ENCODE results near the gene COG5.
"Not testable (repeated sequence)": the region's sequence is repeated elsewhere in the genome, so short reads cannot be mapped to it uniquely, and the experiment has no call there.

Gene COG5

GRCh38 chr7:107220806-107221205 is 342.9 kb downstream of the COG5 start:
- DNase-seq (ENCODE audit: low spot score), result not testable (repeated sequence)

DNA sequence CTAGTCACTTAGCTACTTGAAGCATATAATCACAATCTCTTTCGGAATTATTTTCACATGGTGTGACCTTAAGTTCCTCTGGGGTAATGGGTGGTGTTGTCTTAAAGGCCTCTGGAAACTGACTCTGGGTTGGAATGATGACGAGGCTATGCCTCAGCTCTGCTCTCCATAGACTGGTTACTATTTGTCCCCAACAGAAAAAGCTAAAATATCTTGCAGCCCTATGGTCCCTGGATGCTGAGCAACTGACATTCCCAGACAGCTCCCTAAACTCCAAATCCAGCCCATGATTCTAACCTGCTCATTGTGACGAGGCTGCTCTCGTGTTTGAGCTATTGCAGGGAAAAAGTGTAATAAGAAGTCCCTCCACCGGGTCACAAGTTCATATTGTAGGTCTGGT is 343.4 kb downstream of the COG5 start:
- DNase-seq (ENCODE audit: low spot score), result no peak

- no peak for DNase-seq (ENCODE audit: low spot score)
Observed at GRCh38 chr7:107219563-107220244, 344.0 kb downstream of the COG5 start.

GRCh38 chr7:107213945-107214344 is 349.8 kb downstream of the COG5 start:
- no peak for DNase-seq (ENCODE audit: low spot score)

DNA sequence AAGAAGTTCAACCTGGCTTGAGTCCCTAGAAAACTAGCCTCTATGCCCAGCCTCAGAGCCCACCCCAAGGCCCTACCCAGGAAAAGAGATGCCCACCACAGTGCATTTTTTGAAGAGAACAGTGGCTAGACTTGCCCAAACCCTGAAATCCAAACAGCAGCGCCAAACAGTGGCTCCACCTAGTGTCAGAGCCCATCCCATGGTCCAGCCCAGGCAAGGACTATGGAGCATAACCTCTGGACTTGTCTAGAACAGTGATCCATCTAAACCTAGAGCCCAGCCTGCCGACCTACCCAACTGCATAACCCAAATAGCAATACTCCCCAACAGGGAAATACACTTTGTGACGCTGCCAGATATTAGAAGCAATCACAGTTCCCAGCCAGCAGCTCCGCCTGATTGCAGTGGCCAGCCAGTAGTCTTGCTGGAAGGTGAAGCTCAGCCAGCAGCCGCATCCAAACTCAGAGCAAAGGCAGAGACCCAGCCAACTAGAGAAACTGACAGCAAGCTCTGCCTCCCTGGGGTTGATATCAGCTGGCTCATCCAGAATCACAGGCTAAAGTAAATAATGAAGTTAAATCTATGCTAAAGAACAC is 350.4 kb downstream of the COG5 start:
- DNase-seq (ENCODE audit: low spot score), result no peak

- DNase-seq (ENCODE audit: low spot score), result no peak
Observed at GRCh38 chr7:107212725-107213124, 351.0 kb downstream of the COG5 start.

DNA sequence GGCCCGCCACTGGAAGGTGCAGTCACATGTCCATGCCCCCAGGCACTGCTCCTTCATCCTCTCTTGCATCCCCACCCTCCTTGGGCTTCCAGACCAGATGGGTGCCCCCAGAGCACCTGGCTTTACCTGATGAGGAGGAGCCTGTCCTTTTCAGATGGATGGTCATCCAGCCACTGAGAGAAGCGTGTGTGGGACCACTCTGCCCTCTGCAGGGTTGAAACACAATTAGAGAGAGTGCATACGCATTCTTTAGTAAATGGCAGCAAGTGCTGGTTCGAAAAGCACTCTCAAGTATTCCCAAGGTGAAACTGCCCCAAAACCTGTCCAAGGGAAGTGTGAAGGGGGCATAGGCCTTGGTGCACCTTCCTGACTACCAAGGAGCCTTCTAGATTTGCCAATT is 353.3 kb downstream of the COG5 start:
- no peak for DNase-seq (ENCODE audit: low spot score)

DNA sequence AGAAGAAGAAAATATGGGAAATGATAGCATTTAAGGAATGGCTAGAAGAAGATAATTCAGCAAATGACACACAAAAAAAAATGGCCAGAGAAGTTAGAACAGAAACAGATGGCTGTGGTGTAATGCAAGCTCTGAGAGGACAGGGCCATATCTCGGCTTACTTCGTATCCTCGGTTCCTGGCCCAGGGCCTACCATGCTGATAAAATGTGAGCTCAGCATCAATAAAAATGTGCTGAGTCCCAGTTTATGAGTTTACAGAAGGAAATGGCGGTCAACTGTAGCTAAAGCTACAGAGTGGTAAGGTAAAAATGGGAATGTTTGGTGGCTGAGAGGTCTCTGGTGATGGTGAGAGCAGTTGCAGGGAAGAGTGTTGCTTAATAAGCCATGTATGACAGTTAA is 354.2 kb downstream of the COG5 start:
- DNase-seq (ENCODE audit: low spot score), result no peak

- DNase-seq (ENCODE audit: low spot score), result no peak
Observed at GRCh38 chr7:107208563-107208962, 355.2 kb downstream of the COG5 start.

DNA sequence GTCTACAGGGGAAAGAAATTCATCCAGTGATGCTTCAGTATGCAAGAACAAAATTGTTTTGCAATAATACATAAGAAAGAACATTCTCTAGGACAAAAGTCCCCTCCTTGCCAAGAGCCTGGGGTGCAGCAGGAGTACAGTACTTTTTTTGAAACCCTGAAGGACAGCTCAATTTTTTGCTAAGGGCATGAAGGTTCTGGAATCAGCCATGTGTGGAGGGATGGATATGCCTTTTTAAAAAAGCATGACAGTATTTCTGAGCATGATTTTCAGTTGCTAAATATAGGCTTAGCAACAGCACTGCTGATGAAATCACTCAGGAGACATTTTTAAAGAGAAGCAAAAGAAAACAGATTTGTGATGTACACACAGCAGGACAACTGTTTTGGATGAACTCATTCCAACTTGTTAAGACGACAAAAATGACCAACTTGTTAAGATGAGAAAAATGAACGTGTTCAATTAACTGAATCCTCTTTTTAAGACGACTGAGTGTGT is 355.6 kb downstream of the COG5 start:
- no peak for DNase-seq (ENCODE audit: low spot score)

GRCh38 chr7:107207459-107207858 is 356.3 kb downstream of the COG5 start:
- DNase-seq (ENCODE audit: low spot score), result no peak

DNA sequence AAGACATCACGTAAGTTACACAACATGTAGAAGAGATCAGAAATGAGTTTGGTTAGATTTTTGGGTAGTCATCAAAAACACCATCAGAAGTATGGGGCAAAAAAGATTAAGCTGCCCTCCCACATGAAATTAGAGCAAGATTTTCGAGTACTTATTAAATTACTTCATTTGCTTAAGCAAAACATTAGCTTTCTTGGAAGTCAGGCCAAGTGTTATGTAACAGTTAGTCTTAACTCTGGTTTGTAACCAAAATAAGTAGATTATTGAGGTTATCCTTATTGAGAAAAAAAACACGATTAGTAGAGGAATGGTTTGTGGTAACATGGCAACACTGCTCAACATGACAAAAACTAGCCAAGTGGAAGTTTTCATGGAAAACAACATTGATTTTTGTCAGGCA is 357.0 kb downstream of the COG5 start:
- no peak for DNase-seq (ENCODE audit: low spot score)

GRCh38 chr7:107206136-107206535 is 357.6 kb downstream of the COG5 start:
- no peak for DNase-seq (ENCODE audit: low spot score)

DNA sequence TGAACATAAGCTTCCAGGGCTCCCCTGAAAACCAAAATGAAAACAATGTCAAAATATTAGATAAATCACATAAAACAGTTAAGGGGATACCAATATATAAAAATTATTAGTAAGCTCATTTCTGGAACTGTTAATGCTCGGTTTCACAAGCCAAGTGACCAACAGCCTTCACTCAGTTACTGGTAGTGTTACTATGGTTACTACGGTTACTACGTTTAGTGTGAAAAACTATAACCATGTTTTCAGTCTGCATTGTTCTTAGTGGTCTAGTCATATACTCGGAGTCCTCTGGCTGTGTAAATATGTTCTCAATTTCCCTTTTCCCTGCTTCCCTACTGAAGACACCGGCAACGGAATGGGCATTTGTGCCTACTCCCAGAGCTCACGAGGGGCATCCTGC is 360.1 kb downstream of the COG5 start:
- no peak for DNase-seq (ENCODE audit: low spot score)

- peak; percentile 57 for DNase-seq (ENCODE audit: low spot score)
Observed at GRCh38 chr7:107201795-107202450, 361.8 kb downstream of the COG5 start.

DNA sequence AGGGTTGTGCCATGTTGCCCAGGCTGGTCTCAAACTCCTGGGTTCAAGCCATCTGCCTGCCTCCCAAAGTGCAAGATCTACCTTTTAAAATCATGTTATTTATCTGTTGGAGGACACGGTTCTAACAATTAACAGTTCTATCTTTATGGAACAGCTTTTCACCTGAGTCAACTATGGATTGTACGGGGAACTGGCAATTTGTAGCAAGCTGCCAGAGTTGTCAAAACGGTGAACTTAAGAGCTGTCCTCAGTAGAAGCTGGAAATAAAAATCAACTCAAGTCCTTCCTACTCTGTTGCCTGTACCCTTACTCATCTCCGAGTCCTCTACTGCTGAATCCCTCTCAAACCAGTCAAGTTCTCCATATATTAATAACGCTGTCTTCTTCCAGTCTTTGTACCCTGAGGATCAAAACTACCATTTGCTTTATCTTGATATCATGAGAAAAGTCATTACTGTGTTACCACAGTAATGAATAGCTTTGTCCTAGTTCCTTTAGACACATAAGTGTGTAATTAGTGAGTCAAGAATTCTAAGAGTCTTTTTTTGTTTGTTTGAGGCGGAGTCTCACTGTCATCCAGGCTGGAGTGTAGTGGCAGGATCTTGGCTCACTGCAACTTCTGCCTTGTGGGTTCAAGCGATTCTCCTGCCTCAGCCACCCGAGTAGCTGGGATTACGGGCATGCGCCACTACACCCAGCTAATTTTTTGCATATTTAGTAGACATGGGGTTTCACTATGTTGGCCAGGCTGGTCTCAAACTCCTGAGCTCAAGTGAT is 366.7 kb downstream of the COG5 start:
- no peak for DNase-seq (ENCODE audit: low spot score)

- no peak for DNase-seq (ENCODE audit: low spot score)
Observed at GRCh38 chr7:107194052-107194451, 369.7 kb downstream of the COG5 start.

DNA sequence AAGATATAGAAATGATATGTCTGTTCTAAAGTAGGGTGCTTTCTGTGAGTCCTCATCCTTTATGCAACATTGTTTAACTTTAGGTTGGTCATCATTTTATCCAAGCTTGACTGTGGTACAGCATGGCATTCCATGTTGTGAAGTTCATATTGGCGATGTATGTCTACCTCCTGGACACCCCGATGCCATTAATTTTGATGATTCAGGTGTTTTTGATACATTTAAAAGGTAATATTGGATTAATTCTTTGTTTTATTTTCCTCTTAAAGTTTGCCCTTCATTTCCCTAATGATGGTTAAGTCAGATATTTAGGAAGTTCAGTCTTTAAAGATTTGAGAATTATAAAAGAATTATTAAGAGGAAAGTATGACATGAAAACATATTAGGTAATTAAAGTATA is 373.6 kb downstream of the COG5 start:
- DNase-seq (ENCODE audit: low spot score), result no peak

GRCh38 chr7:107187774-107188173 is 375.9 kb downstream of the COG5 start:
- no peak for DNase-seq (ENCODE audit: low spot score)

GRCh38 chr7:107186240-107186639 is 377.5 kb downstream of the COG5 start:
- DNase-seq (ENCODE audit: low spot score), result no peak

GRCh38 chr7:107185716-107186115 is 378.0 kb downstream of the COG5 start:
- no peak for DNase-seq (ENCODE audit: low spot score)

DNA sequence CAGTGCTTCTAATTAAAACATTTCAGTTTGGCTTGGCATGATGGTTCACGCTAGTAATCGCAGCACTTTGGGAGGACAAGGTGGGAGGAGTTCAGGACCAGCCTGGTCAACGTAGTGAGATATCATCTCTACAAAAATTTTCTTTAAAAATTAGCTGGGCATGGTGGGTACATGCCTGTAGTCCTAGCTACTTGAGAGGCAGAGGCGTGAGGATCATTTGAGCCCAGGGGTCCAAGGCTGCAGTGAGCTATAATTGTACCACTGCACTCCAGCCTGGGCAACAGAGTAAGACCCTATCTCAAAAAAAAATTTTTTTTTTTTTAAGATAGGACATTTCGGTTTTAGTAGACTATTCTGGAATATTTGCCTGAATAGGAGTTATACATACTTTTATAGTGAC is 382.5 kb downstream of the COG5 start:
- DNase-seq (ENCODE audit: low spot score), result no peak

DNA sequence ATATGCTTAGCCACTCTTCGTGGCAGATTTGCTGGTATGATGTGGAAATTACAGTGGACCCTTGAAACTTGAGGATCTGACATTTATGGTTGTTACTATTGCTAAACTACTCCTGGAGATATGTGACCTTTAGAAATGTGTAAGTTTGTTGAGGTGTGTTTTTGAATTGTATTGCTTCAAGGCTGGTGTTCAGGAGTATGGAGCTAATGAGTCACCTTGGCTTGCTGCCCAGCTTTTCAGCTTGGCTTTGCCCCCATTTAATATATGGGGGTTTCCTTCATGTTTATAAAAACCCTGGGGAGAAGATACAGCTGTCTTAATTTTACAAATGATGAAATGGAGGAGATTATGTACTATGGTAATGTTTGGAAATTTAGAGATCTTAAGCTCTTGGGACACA is 383.3 kb downstream of the COG5 start:
- DNase-seq (ENCODE audit: low spot score), result no peak

All from COLO829 (cell line).